ENCODE data around the gene SGPP2.
"Not testable (repeated sequence)": the region's sequence is repeated elsewhere in the genome, so short reads cannot be mapped to it uniquely, and the experiment has no call there.

The SGPP2 gene

DNA sequence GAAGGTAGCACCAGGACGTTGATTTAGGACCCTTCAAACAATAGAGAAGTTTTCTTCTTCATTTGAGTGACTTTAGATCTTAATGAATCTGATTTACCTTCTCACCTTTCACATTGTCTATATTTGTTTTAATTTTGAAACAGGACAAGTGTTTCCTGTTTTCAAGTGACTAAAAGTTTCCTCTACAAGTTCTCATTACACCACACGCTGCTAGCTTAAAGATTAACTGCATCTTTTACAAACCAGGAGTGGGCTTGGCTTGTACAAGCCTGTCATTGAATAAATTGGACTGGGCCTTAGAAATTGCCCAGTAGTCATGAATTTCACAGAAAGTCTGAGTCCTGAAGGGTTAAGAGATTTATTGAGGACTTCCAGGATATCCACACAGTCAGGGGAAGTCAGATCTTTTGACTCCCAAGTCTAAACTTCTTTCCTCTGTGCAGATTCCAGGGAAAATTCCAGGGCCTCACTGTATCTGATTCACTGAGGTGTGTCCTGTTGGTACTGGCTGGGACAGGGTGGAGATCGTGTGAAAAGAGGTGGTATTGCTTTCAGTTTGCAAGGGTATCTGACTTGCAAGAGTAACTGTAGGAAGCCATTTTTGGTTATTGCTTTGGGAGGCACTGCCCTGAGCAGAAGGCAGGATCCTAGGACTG is 3.4 kb downstream of the SGPP2 start:
- no peak for DNase-seq (ENCODE audit: low read depth in 4 of 4, low spot score in 1 of 4)

DNA sequence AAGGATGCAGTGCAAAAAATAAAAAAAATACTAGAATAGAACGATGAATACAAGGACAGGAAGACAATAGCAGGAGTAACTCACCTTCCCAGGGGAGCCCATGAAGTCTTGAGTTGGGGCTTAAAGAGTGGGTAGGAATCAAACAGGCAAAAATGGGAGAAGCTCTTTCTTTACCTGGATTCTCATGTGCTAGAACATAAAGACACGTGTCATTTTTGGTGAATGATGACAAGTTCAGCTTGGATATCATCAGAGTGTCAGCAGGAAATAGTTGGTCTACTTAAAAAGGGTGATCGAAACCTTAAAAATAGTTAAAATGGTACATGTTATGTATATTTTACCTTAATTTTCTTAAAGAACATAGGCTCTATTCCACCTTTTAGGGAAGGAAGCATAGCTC is 5.7 kb downstream of the SGPP2 start:
- no peak for DNase-seq (ENCODE audit: low read depth in 4 of 4, low spot score in 1 of 4)

DNA sequence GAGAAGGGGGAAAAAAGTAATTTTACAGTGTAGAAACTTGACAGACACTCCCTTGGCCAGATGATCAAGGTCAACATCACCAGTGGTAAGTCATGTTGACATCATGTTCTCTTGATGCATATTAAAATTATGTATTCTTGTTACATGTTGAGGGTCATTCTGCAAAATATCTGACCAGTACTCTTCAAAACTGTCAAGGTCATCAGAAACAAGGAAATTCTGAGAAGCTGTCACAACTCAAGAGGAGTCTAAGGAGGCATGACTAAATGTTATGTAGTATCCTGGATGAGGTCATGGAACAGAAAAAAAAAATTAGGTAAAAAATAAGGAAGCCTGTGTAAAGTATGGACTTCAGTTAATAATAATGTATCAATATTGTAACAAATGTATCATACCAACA is 6.3 kb downstream of the SGPP2 start:
- no peak for DNase-seq (ENCODE audit: low read depth in 4 of 4, low spot score in 1 of 4)

DNA sequence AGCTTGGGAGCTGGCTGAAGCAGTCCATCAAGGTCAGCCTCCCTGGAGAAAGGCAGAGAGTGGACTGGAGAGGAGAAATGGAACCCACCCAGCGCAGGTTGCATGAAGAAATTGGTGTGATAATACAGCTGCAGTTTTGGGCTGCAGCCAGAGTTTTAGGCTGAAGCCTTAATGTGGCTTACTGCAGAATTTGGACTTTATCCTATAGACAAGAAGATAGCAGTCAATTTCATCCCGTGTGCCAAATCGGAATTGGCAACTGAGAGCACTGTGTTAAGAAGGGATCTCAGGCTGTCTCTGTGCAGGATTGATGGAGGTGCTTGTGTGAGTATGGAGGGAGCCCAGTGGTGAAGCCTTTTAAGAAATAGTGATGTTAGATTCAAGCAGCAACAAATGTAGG is 7.5 kb downstream of the SGPP2 start:
- no peak for DNase-seq (ENCODE audit: low read depth in 4 of 4, low spot score in 1 of 4)

DNA sequence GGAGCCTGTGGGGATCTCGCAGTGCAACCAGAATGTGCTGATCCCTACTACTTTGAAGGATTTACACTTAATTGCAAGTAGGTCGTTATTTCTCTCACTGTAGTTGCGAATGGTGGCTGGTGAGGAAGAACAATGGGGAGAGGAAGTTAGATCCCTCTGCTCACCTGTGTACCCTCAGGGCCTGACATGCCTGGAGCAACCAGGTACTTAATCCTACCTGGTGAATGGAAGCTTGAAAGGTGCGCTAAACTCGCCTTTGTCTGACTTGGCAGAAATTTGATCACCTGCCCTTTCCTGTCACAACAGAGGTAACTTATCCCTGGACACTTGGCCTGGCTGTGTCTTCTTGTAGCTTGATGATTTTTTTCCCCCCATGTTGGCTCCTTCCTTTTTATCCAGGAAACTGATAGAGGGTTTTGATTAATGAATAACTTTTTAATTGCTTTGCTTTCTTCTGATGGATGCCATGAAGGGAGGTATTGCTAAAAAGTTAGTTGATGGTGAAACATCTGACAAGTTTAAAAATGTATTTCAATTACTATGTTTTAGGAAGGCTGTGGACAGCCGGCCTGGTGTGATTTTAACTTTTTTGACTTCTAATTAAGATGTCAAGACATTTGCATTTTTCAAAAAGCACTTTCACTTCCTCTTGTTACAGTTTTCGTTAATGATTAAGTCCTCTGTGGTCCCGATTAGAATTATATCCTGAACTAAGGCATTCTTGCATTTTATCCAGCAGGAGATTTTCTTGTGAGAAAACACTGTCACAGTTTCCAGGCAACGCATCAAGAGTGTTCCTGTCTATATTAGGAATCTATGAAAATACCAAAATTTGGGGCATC is 9.2 kb downstream of the SGPP2 start:
- no peak for DNase-seq (ENCODE audit: low read depth in 4 of 4, low spot score in 1 of 4)

DNA sequence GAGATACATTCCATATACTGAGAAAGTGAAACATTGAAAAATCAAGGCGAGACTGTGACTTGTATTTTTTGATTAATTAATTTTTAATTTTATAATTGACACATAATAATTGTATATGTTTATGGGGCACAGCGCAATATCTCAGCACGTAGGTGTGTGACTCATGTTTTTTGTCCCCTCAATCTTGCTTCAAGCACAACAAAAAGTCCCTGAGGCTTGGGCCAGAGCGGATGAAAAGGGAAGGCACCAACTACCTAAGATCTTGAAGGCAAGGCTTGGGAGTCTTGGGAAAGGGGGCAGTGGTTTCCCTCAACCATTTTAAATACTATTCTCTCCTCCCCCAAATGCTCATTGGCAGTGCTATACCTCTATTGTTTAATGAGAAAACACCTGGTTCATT is 9.9 kb downstream of the SGPP2 start:
- no peak for DNase-seq (ENCODE audit: low read depth in 4 of 4, low spot score in 1 of 4)

DNA sequence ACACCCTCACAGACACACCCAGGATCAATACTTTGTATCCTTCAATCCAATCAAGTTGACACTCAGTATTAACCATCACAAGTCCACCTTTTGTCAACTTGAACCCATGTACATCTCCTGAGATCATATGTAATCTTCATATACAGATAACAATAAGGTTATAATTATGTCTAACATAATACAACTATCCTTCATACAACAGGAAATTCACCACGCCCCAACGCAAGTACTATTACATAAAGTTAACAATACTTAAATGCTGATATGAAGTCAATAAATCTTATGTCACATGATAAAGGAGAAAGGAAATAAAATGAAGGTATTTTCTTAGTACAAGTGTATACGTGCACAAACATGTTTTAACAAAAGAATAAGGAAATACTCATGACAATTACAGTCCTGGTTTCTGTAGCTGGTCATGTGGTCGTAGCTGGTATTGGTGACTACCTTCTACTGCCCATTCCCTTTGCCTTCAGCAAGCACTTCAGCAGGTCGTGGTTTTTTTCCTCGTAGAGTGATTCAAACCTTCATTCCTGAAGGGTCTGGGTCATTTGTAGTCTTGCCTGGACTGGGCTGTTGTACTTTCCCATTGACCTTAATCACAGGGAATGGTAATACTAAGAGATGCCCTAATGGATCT is 11.2 kb downstream of the SGPP2 start:
- DNase-seq (ENCODE audit: low read depth in 4 of 4, low spot score in 1 of 4) = not testable (repeated sequence)

DNA sequence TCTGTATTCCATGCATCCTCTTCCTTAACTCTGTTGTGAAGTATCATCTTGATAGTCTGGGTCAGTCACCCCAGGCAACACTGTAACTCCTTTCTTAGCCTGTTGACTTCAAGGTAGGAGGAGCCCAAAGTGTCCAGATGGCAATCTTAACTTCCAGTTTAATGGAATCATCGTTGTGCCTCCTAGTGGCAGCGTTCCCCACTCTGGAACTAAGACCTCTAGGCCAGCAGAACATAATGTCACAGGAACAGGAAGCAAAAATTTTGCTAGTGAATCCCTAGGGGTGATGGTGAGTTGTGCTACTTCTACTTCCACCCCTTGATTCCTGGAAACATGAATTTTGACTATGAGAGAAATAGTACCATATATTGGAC is 11.7 kb downstream of the SGPP2 start:
- no peak for DNase-seq (ENCODE audit: low read depth in 4 of 4, low spot score in 1 of 4)

DNA sequence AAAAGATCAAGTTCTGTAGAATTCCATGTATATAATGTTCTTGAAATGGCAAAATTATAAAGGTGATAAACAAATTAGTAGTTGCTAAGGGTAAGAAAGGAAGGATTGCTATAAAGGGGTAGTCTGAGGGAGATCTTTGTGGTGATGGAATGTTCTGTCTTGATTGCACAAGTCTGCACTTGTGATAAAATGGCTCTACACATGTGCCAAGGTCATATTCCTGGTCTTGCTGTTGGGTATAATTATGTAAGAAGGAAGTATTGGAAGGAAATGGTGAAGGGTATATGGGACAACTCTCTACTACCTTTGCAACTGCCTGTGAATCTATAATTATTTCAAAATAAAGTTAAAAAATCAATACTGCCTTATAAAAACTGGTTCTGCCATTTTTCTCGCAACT is 15.3 kb downstream of the SGPP2 start:
- DNase-seq (ENCODE audit: low read depth in 4 of 4, low spot score in 1 of 4) = no peak

DNA sequence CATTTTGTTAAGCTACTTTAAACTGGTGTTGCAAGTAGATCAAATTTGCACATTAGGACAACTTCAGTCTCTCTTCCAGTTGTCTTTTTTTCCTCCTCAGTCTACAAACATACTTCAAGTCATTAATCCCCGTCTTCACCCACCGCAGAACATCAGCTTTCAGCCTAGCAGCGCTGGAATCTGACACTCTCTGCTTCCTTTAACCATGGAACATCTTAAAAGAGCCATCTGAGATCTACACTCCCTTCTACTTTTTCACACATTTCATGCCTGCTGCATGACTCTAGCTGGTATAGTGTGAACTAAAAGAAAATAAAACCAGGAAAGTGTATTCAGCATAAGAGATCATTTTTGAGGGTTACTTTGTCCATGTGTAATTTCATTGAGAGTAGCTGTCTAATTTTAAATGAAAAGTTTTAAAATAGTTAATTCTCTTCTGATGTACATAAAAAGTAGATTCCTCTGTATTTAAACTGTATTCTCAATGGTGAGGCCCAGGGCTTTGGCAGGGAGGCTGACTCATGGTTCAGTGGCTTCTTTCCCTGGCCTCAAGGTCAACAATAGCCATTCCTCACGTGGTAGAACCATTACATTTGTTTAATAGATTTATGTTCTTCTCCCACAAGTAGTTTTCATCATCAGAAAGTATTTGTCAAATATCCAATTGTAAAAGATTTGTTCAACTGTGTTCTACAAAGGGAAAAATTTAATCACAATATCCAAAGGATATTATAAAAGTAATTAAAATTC is 16.5 kb downstream of the SGPP2 start:
- DNase-seq (ENCODE audit: low read depth in 4 of 4, low spot score in 1 of 4) = no peak

DNA sequence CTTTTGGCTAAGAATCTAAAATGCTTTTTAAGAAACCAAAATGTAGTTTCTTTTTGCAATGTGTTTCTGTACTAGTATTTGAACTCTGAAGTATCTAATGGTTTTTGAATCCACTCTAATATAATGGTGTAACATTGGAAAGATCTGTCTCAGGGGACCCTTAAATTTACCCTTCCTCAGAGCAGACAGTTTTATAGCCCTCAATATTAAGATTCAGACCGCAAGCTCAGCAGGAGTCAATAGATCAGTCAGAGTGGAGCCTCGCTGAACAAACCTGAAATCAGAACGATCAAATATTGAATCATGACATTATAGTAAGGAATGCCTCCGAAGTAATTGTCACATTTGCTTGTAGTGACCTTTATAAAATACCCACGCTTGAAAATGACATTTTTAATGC is 18.3 kb downstream of the SGPP2 start:
- DNase-seq (ENCODE audit: low read depth in 4 of 4, low spot score in 1 of 4) = no peak

DNA sequence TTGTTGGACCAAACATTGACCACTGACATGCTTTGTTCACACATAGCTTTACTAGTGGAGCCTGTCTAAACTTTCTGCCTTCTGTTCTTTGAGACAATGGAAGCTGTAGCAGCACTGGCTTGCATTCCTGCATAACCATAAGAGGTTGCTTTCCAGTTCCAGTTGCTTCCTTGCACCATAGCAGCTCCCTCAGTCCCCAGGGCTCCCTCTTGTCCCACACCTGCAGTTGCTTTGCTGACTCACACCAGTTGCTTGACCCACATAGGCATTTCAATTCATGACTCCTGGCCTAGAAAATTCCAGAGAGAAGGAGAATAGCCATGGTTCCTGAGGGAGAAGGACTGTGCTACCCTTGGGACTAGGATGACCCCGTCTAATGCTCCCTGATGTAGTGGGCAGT is 20.9 kb downstream of the SGPP2 start:
- DNase-seq (ENCODE audit: low read depth in 4 of 4, low spot score in 1 of 4) = no peak

DNA sequence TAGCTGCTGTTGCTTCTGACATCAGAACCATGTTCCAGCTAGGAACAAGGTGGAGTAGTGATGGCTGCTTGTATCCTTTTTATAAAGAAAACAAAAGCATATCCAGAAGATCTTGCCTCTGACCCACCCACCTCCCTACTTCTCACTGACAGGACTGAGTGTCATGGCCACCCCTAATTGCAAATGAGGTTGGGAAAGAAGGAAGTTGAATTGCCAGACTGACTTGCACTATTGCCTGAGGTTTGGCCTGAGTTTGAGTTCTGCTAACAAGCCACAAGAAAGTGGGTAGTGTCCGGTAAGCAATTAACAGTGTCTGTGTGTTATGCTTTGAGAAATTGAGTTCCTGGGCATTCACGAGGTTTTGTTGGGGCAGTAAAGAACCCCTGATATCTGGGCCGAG is 22.8 kb downstream of the SGPP2 start:
- no peak for DNase-seq (ENCODE audit: low read depth in 4 of 4, low spot score in 1 of 4)

DNA sequence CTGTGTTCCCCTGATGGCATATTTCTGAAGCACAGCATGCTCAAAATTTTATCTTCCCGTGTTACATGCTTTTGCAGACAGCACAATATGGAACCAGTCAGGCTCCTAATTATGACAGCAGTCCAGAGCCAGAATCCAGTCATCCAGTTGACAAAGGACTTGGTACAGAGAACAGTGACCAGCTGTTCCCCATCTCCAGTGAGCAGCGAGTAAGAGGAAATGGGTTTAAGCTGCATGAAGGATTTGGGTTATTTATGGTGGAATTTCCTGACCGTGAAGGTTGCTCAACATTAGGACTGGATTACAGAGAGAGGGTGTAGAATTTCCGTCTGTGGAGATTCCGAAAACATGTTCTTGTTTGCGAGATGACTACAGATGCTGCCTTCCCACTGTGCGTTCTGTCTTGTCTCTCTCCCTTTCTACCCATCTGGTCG is 24.4 kb downstream of the SGPP2 start:
- no peak for DNase-seq (ENCODE audit: low read depth in 4 of 4, low spot score in 1 of 4)

DNA sequence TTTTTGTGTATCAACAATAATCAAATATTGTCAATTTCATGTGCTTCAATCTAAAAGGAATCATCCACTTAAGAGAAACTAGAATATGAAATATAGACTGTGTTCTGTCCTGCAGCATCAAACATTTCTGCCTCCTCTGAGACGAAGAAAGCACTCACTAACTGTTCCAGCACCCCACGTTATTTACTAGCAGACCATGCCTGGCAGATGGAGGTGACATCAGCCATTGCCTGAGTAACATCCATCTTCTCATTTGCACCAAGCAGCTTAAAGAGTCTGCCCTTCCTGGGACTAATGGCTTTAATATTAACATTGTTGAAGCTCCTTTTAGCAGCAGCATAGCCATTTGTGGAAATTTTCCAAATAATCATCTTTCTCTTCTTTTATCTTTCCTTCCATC is 25.7 kb downstream of the SGPP2 start:
- no peak for DNase-seq (ENCODE audit: low read depth in 4 of 4, low spot score in 1 of 4)

DNA sequence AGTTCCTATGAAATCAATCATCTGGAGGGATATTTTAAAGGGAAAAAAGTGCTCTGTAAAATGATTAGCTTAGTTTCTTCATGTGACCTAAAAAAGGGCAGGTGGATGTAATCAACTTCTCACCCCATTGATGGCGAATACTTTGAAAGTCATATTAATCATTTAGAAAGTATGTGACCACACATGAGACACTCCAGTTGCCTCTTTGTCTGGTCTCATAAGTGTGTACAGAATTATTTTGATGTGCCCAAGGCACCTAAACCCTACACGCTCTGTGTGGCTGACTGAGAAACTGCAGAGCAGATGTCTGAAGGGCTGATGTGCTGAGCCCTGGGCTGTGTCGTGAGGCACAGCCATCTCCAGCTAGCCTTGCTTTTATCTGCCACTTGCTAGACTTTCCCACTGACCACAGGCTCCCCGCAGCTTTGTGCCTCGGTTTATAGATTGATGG is 26.9 kb downstream of the SGPP2 start:
- DNase-seq (ENCODE audit: low read depth in 4 of 4, low spot score in 1 of 4) = no peak

DNA sequence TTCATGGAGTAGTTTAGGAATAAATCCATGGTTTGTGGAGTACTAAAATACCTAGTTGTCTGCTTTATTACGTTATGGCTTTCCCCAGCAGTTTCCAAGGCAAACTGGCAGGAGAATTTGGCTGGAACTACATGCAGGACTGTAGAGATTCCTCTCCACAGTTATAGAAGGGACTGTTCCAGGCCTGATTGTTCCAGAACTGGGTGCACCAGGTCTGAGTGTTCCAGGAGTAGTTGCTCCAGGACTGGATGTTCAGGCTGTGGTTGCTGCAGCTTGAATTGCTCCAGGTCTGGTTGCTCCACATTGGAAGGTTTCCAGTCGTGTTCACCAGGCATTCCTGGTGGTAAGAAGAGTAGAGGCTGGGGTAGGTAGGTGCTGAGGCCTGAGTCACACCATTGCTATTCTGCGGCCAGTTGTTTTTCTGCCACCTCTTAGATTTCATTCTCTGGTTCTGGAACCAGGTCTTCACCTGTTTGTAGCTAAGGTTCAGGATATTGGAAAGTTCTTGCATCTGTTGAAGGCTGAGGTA is 28.1 kb downstream of the SGPP2 start:
- no peak for DNase-seq (ENCODE audit: low read depth in 4 of 4, low spot score in 1 of 4)

DNA sequence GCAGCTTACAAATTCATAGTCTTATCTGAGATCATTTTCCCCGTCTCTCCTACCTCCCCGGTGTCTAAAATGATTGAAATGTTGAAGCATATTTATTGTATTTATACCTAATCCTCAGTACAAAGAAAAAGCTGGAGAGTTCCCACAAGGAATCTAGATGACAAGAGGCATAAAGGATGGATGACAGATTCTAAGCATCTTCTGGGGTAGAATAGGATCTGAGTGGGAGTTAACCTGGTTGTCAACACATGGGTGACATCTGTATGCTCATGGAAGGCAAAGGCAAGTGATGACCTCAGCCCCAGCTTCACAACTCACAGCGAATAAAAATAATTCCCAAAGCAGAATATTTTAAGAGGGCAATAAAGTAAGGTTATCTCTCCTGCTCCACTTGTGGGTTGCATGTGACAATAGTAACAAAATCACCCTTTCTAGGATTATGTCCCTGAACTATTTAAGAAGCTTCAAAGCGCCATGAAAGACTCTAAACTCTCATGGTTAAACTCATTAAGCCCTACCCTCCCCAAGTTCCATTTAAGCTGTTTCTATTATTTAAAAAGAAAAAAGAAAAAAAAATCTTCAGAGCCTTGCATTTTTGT is 32.2 kb downstream of the SGPP2 start:
- DNase-seq (ENCODE audit: low read depth in 4 of 4, low spot score in 1 of 4) = no peak

DNA sequence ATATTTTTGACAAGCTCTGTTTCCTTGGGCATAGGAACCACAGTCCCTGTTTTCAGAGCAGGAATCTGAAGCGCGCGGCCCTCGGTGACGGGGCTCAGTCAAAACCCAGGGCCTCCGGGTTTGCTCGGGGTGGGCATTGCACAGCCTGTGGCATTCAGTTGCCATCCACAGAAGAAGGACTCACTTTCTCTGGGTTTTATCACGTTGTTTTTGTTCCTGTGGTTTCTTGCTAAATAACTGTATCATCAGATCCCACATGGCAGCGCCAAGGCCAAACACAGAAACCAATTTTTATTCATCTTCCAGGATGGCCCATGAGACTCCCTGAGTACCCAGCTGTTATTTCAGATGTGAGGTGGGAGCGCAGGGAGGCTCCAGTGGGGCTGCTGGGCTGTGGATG is 35.6 kb downstream of the SGPP2 start:
- DNase-seq (ENCODE audit: low read depth in 4 of 4, low spot score in 1 of 4) = no peak

DNA sequence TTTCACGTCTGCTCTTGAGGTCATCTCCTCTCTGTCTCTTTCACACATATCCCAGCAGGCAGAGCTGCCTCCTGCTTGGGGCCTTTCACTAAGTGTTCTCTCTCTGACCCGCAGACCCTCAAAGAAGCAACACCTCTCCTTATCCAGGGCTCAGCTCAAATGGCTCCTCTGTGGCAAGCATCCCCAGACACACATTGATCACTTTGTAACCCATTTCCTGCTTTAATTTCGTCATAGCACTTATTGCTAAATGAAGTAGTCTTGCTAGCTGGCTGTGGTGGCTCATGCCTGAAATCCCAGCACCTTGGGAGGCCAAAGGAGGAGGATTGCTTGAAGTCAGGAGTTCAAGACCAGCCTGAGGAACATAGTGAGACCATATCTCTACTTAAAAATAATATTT is 41.4 kb downstream of the SGPP2 start:
- no peak for DNase-seq (ENCODE audit: low read depth in 4 of 4, low spot score in 1 of 4)

DNA sequence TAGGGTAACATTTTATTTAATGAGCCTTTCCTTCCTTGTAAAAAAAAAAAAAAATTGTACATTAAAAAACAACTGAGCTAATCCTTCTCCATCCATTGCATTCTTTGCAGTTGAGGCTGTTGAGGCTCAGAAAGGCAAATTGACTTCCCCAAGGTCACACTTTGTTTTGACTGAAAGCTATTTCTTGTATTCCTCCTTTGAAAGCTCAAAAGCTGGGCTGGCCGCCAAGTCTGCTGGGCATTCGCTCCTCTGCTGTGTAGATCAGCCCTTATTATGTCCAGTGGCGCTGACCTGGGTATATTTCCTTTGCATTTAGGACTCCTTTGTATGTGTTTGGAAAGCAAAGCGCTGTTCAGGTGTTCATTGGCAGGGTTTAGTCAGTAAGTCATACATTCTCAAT is 44.0 kb downstream of the SGPP2 start:
- no peak for DNase-seq (ENCODE audit: low read depth in 4 of 4, low spot score in 1 of 4)

All from stimulated activated CD4-positive, alpha-beta T cell treated with anti-CD3 and anti-CD28 coated beads, Interleukin-1b, Interleukin-23, amount 100 ng/mL, for 24 hours (primary cell).